CD4-positive, alpha-beta T cell treated with Interleukin-12 subunit alpha and Interleukin-12 subunit beta, for 1 hour (primary cell): ENCODE results near the gene N4BP2L2.
A peak's percentile ranks its signal among the peaks of the same experiment; 100 is the strongest.

Experiments used
- DNase-seq: peaks from one replicate; pipeline ENCODE4 v3.0.0-alpha.2; 2020

N4BP2L2 gene

GRCh38 chr13:32425158-32425557 is 113.4 kb downstream of the N4BP2L2 start:
- DNase-seq, result no peak

- no peak for DNase-seq
These were observed 115.0 kb downstream of the N4BP2L2 start for GRCh38 chr13:32423592-32423991.

- no peak for DNase-seq
These were observed 118.7 kb downstream of the N4BP2L2 start for GRCh38 chr13:32419862-32420261.

GRCh38 chr13:32417995-32418394 is 120.6 kb downstream of the N4BP2L2 start:
- DNase-seq, result no peak

- peak; percentile 35 for DNase-seq
These were observed 123.6 kb downstream of the N4BP2L2 start for GRCh38 chr13:32415019-32415418.

- no peak for DNase-seq
These were observed 124.0 kb downstream of the N4BP2L2 start for GRCh38 chr13:32414580-32414979.

GRCh38 chr13:32413284-32413683 is 125.3 kb downstream of the N4BP2L2 start:
- DNase-seq, result no peak

- no peak for DNase-seq
These were observed 128.8 kb downstream of the N4BP2L2 start for GRCh38 chr13:32409561-32410421.

- DNase-seq, result no peak
These were observed 129.6 kb downstream of the N4BP2L2 start for GRCh38 chr13:32409001-32409313.

GRCh38 chr13:32408296-32409000 is 130.1 kb downstream of the N4BP2L2 start:
- no peak for DNase-seq

GRCh38 chr13:32407854-32408253 is 130.7 kb downstream of the N4BP2L2 start:
- no peak for DNase-seq

GRCh38 chr13:32403108-32403507 is 135.5 kb downstream of the N4BP2L2 start:
- no peak for DNase-seq

- DNase-seq, result no peak
These were observed 147.4 kb downstream of the N4BP2L2 start for GRCh38 chr13:32391101-32391619.

GRCh38 chr13:32390484-32390883 is 148.1 kb downstream of the N4BP2L2 start:
- DNase-seq, result no peak

- DNase-seq, result peak; percentile 36
These were observed 148.5 kb downstream of the N4BP2L2 start for GRCh38 chr13:32390048-32390447.

GRCh38 chr13:32385410-32385809 is 153.2 kb downstream of the N4BP2L2 start:
- DNase-seq, result no peak

GRCh38 chr13:32384702-32385101 is 153.9 kb downstream of the N4BP2L2 start:
- no peak for DNase-seq

GRCh38 chr13:32383836-32384618 is 154.6 kb downstream of the N4BP2L2 start:
- no peak for DNase-seq
